ENCODE measurements around the gene MDC1.

MDC1 gene

DNA sequence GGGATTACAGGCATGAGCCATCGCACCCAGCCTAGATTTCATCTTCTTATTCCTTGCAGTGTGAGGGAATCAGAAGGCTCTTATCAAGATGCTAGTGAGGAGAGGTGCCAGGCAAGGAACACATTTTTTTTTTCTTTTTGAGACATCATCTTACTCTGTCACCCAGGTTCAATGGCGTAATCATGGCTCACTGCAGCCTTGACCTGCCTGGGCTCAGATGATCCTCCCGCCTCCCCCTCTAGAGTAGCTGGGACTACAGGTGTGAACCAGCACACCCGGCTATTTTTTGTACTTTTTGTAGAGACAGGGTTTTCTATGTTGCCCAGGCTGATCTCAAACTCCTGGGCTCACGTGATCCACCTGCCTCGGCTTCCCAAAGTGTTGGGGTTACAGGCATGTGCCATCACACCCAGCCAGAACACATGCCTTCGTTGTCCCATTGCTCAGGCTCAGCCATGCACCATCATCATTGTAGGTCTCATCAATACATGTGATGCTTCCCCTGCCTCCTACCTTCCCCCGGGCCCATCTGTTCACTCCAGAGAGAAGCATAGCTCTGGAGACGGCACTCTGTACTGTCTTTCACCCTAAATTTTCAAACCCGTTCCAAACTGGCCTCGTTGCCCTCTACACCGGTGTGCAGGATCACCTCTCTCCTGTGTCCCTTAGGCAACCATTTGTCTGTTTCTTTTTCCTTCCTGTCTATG is 15.3 kb upstream of the MDC1 start:
- Histone ChIP-seq H3K9ac (ENCODE audit: low read depth, low read length, poor library complexity, severe bottlenecking) (no peak overlapping the region), H3F3A (ENCODE audit: low read depth) (no peaks in the 10 kb centered on the region; the same call in 1 of the 2 replicates), H3K79me2 (ENCODE audit: insufficient read depth, low read length) (peaks cover 24% of the 10 kb centered on the region; the same call in 1 of the 2 replicates), H3K4me2 (ENCODE audit: low read depth, low read length, poor library complexity, severe bottlenecking) (no peak overlapping the region), H3K9me3 (ENCODE audit: insufficient read depth, low read depth, low read length) (no peaks in the 10 kb centered on the region), H3K9me2 (replicated peaks; ENCODE audit: low read depth, low read length) (no peaks in the 10 kb centered on the region), H4K20me1 (ENCODE audit: insufficient read depth, low read length, poor library complexity, severe bottlenecking) (peaks cover 23% of the 10 kb centered on the region), H2AFZ (ENCODE audit: low read length) (no peak overlapping the region), H3K4me1 (ENCODE audit: insufficient read depth, low read length, poor library complexity, severe bottlenecking) (peaks cover 16% of the 10 kb centered on the region), H3K36me3 (ENCODE audit: insufficient read depth, low read length) (peaks cover 19% of the 10 kb centered on the region; the same call in 1 of the 2 replicates), H3K4me3 (ENCODE audit: low read length, poor library complexity, severe bottlenecking) (no peak overlapping the region), H3K27me3 (ENCODE audit: insufficient read depth, low read length, poor library complexity, severe bottlenecking) (no peaks in the 10 kb centered on the region)
- no peak for TF ChIP-seq EZH2phosphoT487 (IDR thresholded peaks at IDR 0.05; ENCODE audit: borderline replicate concordance)
- TF ChIP-seq, protein P1, sequence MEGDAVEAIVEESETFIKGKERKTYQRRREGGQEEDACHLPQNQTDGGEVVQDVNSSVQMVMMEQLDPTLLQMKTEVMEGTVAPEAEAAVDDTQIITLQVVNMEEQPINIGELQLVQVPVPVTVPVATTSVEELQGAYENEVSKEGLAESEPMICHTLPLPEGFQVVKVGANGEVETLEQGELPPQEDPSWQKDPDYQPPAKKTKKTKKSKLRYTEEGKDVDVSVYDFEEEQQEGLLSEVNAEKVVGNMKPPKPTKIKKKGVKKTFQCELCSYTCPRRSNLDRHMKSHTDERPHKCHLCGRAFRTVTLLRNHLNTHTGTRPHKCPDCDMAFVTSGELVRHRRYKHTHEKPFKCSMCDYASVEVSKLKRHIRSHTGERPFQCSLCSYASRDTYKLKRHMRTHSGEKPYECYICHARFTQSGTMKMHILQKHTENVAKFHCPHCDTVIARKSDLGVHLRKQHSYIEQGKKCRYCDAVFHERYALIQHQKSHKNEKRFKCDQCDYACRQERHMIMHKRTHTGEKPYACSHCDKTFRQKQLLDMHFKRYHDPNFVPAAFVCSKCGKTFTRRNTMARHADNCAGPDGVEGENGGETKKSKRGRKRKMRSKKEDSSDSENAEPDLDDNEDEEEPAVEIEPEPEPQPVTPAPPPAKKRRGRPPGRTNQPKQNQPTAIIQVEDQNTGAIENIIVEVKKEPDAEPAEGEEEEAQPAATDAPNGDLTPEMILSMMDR (conservative IDR thresholded peaks at IDR 0.05; ENCODE audit: low read length) = no peak

DNA sequence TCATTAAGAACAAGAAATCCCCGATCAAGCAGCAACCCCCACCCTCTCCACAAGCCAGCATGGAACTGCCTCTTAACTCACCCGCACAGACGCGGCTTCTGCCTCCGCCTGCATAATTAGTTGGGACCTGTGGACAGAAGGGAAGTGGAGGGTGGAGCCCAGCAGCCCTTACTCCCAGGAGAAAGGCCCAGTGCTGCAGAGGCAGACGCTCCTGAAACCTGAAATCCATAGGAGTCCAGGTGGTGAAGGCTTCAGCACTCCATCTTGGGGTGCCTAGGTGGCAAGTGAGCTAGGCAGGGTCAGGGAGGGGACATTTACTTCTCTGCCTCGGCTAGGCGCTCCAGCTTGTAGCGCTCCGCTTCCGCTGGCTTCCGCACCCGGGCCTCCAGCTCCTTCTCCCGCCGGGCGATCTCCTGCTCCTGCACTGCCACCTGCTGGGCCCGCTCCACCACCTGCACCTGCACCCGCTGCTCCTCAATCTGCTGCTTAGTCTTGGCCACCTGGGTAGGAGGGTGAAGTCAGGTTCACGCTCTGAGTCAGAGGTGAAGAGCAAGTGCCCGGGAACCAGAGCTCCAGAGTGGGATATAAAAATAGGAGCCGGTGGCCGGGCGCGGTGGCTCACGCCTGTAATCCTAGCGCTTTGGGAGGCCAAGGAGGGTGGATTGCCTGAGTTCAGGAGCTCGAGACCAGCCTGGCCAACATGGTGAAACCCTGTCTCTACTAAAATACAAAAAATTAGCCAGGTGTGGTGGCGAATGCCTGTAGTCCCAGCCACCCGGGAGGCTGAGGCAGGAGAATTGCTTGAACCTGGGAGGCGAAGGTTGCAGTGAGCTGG is 13.7 kb upstream of the MDC1 start:
- peaks cover 5% of the 10 kb centered on the region for H3K4me1 ChIP-seq (ENCODE audit: insufficient read depth, low read length, poor library complexity, severe bottlenecking)
- peaks cover 28% of the 10 kb centered on the region; the same call in 1 of the 2 replicates for H3K36me3 ChIP-seq (ENCODE audit: insufficient read depth, low read length)
- H3K27me3 ChIP-seq (ENCODE audit: insufficient read depth, low read length, poor library complexity, severe bottlenecking) = no peaks in the 10 kb centered on the region
- no peaks in the 10 kb centered on the region for H3K9me3 ChIP-seq (ENCODE audit: insufficient read depth, low read depth, low read length)
- peak overlapping the region; percentile 0 for H3K4me2 ChIP-seq (ENCODE audit: low read depth, low read length, poor library complexity, severe bottlenecking)
- peaks cover 25% of the 10 kb centered on the region for H3K79me2 ChIP-seq (ENCODE audit: insufficient read depth, low read length)
- no peak overlapping the region for H2AFZ ChIP-seq (ENCODE audit: low read length)
- H3K9ac ChIP-seq (ENCODE audit: low read depth, low read length, poor library complexity, severe bottlenecking) = no peak overlapping the region
- H3K4me3 ChIP-seq (ENCODE audit: low read length, poor library complexity, severe bottlenecking) = no peak overlapping the region
- peaks cover 7% of the 10 kb centered on the region for H3F3A ChIP-seq (ENCODE audit: low read depth)
- H4K20me1 ChIP-seq (ENCODE audit: insufficient read depth, low read length, poor library complexity, severe bottlenecking) = peaks cover 29% of the 10 kb centered on the region
- H3K9me2 ChIP-seq (replicated peaks; ENCODE audit: low read depth, low read length) = no peaks in the 10 kb centered on the region
- no peak for TF ChIP-seq EZH2phosphoT487 (IDR thresholded peaks at IDR 0.05; ENCODE audit: borderline replicate concordance)
- TF ChIP-seq, protein P1 (conservative IDR thresholded peaks at IDR 0.05; ENCODE audit: low read length) = peak; percentile 68

DNA sequence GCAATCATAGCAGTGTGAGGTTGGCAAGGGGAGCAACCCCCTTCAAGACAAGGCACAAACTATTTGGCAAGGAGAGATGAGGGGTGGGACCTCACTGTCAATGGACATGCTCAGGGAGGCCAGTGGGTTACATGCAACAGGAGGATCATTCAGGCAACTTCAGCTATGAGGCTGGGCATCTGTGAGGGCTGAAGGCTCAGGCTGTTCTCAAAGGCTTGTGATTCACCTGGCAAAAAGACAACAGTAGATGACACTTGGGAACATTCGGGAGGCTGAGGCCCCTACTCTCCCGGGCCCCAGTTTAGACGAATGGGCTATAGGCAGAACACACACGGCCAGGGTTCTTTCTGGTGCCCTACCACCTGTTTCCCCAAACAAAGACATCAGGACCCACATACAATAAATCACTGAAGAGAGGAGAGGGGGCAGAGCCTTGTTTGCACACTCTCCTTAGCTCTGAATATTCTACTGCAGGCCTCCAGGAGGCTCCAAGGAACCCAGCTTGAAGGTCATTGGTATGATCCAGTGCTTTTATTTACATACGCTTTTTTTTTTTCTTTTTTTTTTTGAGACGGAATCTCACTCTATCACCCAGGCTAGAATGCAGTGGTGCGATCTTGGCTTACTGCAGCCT is 11.0 kb upstream of the MDC1 start:
- H3K27me3 ChIP-seq (ENCODE audit: insufficient read depth, low read length, poor library complexity, severe bottlenecking) = no peaks in the 10 kb centered on the region
- no peak overlapping the region for H3K4me2 ChIP-seq (ENCODE audit: low read depth, low read length, poor library complexity, severe bottlenecking)
- peaks cover 49% of the 10 kb centered on the region for H3K79me2 ChIP-seq (ENCODE audit: insufficient read depth, low read length)
- no peak overlapping the region for H3K9ac ChIP-seq (ENCODE audit: low read depth, low read length, poor library complexity, severe bottlenecking)
- H2AFZ ChIP-seq (ENCODE audit: low read length) = no peak overlapping the region
- TF ChIP-seq EZH2phosphoT487 (IDR thresholded peaks at IDR 0.05; ENCODE audit: borderline replicate concordance) = no peak
- TF ChIP-seq, protein P1 (conservative IDR thresholded peaks at IDR 0.05; ENCODE audit: low read length) = peak; percentile 20; the same call in 1 of the 2 replicates
- H3F3A ChIP-seq (ENCODE audit: low read depth) = peaks cover 22% of the 10 kb centered on the region
- H3K4me1 ChIP-seq (ENCODE audit: insufficient read depth, low read length, poor library complexity, severe bottlenecking) = peaks cover 23% of the 10 kb centered on the region
- H3K9me3 ChIP-seq (ENCODE audit: insufficient read depth, low read depth, low read length) = no peaks in the 10 kb centered on the region
- H4K20me1 ChIP-seq (ENCODE audit: insufficient read depth, low read length, poor library complexity, severe bottlenecking) = peaks cover 53% of the 10 kb centered on the region
- H3K36me3 ChIP-seq (ENCODE audit: insufficient read depth, low read length) = peaks cover 56% of the 10 kb centered on the region
- no peak overlapping the region for H3K4me3 ChIP-seq (ENCODE audit: low read length, poor library complexity, severe bottlenecking)
- H3K9me2 ChIP-seq (replicated peaks; ENCODE audit: low read depth, low read length) = no peaks in the 10 kb centered on the region

Measured in Loucy (cell line).